ENCODE results near the gene PRR5L.

Gene PRR5L

DNA sequence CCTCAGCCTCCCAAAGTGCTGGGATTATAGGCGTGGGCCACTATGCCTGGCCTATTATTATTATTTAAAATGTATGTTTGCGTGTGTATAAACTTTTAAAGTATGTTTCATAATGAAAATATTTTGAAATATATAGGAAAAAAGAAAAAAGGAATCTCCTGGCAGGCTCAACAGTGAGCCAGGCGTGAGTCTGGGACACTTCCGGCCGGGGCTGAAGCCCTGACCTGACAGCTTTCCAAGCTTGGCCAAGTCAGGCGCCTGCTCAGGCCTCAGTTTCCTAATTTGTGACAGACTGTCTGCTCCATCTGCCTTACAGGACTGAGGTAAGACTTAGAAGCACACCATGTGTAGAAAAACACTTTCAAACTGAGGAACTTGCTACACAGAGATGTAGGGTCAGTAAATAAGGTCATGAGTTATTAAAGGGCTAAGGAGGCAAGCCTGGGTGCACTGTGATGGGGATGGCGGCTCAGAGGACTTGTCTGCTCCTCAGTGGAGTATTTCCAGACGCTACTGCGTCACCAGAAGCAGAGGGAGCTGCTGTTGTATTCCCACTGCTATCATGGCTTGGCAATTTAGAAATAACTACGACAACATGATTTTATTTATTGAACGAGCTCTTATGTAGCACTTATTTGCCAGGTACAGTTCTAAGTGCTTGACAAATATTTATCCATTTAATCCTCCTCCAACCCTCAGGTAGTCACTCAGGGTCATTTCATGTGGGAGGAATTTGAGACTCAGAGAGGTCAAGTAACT is 100.1 kb downstream of the PRR5L start:
- peaks cover 62% of the 10 kb centered on the region for H3K36me3 Mint-ChIP-seq (ENCODE audit: low read depth)
- H3K4me3 Mint-ChIP-seq, result no peak overlapping the region
- peaks cover 61% of the 10 kb centered on the region for H3K4me1 Mint-ChIP-seq (ENCODE audit: low read depth)
- no peaks in the 10 kb centered on the region for H3K27me3 Mint-ChIP-seq (ENCODE audit: low read depth)
- no peaks in the 10 kb centered on the region for H3K9me3 Mint-ChIP-seq
- H3K27ac Mint-ChIP-seq, result no peak overlapping the region

DNA sequence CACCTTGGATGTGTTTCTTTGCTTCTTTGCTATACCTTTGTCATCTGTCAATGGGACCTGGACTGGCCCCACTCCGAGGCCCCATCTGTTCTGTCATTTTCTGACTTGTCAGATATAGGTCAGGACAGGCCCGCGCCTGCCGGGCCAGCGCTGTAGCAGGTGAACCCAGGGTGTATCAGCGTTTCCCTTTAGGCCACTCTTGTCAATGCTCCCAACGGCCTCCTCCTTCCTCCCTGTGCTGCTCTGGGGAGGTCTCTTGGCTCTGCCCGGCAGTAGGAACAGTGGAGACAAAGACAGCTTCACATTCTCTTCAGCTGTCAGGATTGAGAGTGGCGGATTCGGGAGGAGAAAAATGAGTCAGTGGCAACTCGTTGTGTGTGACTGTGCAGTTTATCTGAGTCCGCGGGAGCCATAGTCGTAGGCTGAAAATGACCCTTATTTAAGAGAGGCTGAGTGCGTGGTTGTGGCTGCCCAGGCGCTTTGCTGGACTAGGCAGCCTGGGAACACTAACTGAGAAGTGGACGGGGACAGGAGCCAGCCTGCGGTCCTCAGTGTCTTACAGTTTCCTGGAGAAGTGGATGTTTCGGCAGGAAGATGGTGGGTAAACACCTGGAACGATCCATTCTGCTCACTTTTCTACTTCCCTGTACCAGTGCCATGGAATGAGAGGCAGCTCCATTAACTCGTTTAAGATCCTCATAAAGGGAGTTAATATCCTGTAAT is 102.3 kb downstream of the PRR5L start:
- no peak overlapping the region for H3K4me3 Mint-ChIP-seq
- H3K9me3 Mint-ChIP-seq, result no peaks in the 10 kb centered on the region
- H3K27ac Mint-ChIP-seq, result no peak overlapping the region
- peaks cover 61% of the 10 kb centered on the region for H3K4me1 Mint-ChIP-seq (ENCODE audit: low read depth)
- H3K36me3 Mint-ChIP-seq (ENCODE audit: low read depth), result peaks cover 64% of the 10 kb centered on the region
- H3K27me3 Mint-ChIP-seq (ENCODE audit: low read depth), result no peaks in the 10 kb centered on the region

DNA sequence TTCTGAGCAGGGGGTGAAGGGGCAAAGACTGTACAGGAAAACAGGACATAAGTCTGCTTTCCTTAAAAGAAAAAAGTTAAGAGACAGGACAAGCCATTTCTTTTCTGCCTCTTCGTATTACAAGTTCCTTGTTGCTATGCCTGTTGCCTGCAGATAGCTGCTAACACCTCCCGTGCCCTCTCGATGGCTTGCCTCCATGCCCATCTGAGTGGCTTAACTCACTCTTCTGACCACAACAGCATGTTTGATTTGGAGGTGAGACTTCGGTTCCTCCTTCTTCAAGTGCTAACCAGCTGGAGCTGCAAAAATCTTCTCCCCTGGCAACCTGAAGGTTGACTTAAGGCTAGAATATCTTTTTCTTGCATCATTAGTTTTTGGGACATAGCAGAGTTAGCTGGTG is 103.1 kb downstream of the PRR5L start:
- Mint-ChIP-seq H3K4me1 (ENCODE audit: low read depth) (peaks cover 62% of the 10 kb centered on the region), H3K27me3 (ENCODE audit: low read depth) (no peaks in the 10 kb centered on the region), H3K4me3 (no peak overlapping the region), H3K27ac (peak overlapping the region; percentile 85), H3K36me3 (ENCODE audit: low read depth) (peaks cover 65% of the 10 kb centered on the region), H3K9me3 (no peaks in the 10 kb centered on the region)

DNA sequence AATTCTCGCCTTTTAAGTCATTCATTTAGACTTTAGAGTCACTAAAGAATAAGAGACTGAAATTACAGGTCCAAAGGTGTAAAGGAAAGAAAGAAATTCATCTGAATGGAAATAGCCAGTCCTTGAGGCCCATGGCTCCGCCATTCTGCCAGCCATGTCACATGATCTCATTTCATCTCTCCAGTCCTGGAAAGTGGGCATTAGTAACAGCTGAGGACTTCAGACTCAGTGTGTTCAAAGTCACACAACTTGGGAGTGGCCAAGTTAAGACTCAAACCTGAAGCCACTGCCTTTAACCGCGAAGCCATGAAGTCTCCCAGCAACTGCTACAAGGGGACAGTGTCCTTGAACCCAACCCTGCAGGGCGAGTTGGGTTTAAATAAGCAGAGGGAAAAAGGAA is 103.7 kb downstream of the PRR5L start:
- peak overlapping the region; percentile 85 for H3K27ac Mint-ChIP-seq
- H3K27me3 Mint-ChIP-seq (ENCODE audit: low read depth), result no peaks in the 10 kb centered on the region
- peaks cover 57% of the 10 kb centered on the region for H3K4me1 Mint-ChIP-seq (ENCODE audit: low read depth)
- H3K9me3 Mint-ChIP-seq, result no peaks in the 10 kb centered on the region
- H3K36me3 Mint-ChIP-seq (ENCODE audit: low read depth), result peaks cover 64% of the 10 kb centered on the region
- peak overlapping the region; percentile 67 for H3K4me3 Mint-ChIP-seq

DNA sequence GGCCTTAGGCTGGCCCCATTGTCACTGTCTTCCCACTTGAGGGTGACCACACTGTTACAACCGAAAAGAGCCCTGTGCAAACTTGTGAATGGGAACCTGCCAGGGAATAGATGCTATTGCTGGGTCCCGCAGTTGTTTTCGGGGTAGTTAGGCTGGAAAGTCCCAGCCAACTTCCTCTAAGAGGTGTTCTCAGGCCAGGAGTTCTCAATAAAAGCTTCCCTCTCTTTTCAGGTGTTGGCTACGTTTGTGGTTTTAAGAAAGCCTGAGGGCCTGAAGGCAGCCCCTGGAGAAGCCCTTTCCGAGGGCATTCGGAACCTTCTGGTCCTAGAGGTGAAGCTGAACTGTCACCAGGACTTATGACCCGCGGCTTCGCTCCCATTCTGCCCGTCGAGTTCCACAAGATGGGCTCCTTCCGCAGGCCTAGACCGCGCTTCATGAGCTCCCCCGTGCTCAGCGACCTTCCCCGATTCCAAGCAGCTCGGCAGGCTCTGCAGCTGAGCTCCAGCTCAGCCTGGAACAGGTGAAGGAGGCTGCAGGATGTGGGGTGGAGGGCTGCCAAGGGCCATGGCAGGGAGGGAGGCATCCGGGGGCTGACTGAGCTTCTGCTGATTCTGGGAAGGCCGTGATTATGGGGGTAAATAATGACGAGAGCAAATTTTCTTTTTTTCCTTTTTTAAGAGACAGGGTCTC is 104.8 kb downstream of the PRR5L start:
- Mint-ChIP-seq H3K4me3 (peak overlapping the region; percentile 83), H3K27ac (peak overlapping the region; percentile 85), H3K36me3 (ENCODE audit: low read depth) (peaks cover 71% of the 10 kb centered on the region), H3K9me3 (no peaks in the 10 kb centered on the region), H3K27me3 (ENCODE audit: low read depth) (no peaks in the 10 kb centered on the region), H3K4me1 (ENCODE audit: low read depth) (peaks cover 59% of the 10 kb centered on the region)

DNA sequence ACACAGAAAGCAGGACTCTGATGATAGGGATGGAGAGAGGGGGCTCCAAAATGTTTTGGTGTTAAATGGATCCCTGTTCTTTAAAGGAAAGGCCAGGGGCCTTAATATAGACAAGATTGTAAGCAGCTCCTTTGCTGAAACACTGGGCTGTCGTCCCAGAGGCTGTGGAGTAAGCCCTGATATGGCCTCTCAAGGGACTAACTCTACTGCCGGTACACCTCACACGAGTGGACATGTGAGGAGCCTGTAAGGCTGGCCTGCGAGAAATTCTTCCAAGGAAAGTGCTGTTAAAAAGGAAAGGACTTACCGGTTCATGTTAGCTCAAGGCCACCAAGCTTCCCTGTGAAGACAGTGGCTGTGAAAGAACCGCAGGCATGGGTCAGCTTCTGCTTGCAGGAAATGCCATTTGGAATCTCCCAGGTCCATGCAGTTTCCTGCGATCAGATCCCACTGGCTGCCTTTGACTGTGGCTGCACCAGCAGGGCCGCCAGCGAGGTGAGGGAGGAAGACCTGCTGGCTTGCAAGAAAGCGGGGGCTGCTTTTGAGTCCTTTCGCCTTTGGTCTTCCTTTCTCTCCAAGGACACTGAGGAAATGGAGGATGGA is 106.6 kb downstream of the PRR5L start:
- Mint-ChIP-seq H3K9me3 (no peaks in the 10 kb centered on the region), H3K36me3 (ENCODE audit: low read depth) (peaks cover 82% of the 10 kb centered on the region), H3K27me3 (ENCODE audit: low read depth) (no peaks in the 10 kb centered on the region), H3K4me3 (peak overlapping the region; percentile 83), H3K27ac (no peak overlapping the region), H3K4me1 (ENCODE audit: low read depth) (peaks cover 73% of the 10 kb centered on the region)

DNA sequence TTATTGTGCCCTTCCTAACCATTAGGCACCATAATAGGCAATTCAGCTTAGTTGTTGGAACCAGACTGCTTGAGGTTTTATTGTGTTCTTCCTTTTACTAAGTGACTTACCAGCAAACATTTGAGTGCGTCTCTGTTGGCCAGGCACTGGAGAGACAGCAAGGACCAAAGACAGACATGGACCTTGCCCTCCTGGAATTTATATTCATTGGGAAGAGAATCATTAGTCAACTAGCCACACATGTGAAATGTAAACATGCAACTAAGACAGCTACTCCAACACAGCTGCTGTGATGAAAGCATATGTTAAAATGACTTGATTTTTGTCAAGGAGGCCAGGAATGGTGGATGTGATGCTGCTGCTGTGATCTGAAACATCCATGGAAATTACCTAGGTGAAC is 107.6 kb downstream of the PRR5L start:
- Mint-ChIP-seq H3K4me1 (ENCODE audit: low read depth) (peaks cover 81% of the 10 kb centered on the region), H3K36me3 (ENCODE audit: low read depth) (peaks cover 78% of the 10 kb centered on the region), H3K27me3 (ENCODE audit: low read depth) (no peaks in the 10 kb centered on the region), H3K4me3 (peak overlapping the region; percentile 47), H3K9me3 (no peaks in the 10 kb centered on the region), H3K27ac (peak overlapping the region; percentile 26)

DNA sequence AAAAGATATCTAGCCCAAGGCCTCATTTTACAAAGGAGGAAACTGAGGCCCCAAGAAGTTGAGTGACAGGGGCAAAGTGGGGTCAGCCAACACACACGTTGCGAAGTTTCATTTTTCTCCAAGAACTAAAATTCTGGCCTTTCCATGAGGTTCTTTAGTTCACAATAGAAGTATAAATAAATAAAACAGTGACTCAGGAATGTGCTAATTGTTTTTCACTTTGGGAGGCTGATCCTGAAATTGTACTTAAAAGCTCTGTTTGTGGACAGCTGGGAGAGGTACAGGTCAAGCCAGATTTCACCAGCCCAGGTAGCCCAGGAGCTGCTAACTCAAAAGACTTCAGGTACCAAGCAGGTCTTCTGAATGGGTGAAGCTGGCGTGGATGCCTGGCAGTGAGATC is 108.7 kb downstream of the PRR5L start:
- H3K9me3 Mint-ChIP-seq, result no peaks in the 10 kb centered on the region
- H3K4me3 Mint-ChIP-seq, result no peak overlapping the region
- H3K27me3 Mint-ChIP-seq (ENCODE audit: low read depth), result no peaks in the 10 kb centered on the region
- peaks cover 84% of the 10 kb centered on the region for H3K4me1 Mint-ChIP-seq (ENCODE audit: low read depth)
- peaks cover 76% of the 10 kb centered on the region for H3K36me3 Mint-ChIP-seq (ENCODE audit: low read depth)
- no peak overlapping the region for H3K27ac Mint-ChIP-seq

DNA sequence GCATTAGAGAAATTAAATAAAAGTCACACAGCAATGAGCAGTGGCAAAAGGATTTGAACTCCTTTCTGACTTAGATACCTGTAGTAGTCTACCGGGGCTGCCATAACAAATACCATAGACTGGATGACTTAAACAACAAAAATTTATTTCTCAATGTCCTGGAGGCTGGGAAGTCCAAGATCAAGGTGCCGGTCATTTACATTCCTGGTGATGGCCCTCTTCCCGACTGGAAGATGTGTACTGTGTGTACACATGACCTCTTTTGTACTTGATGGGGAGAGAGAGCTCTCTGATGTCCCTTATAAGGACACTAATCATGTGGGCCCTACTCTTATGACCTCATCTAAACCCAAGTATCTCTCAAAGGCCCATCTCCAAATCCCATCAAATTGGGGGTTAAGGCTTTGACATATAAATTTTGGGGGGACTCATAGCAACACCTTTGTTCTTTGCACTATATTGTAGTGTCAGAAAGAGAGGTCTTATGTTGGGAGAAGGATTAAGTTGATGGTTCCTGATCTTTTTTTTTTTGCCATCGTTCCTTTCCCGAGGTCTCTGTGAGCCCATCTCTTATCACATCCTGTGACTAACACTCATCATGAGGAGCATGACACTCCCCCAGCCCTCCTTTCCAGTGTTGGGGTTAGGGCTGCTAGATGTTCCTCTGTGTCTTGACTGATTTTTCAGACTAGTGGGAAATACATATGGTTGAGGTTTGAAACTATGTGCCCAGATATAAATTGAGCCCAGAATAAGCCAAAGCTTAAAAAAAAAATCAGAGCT is 109.7 kb downstream of the PRR5L start:
- Mint-ChIP-seq H3K36me3 (ENCODE audit: low read depth) (peaks cover 71% of the 10 kb centered on the region), H3K27ac (peak overlapping the region; percentile 23), H3K27me3 (ENCODE audit: low read depth) (no peaks in the 10 kb centered on the region), H3K4me3 (no peak overlapping the region), H3K9me3 (no peaks in the 10 kb centered on the region), H3K4me1 (ENCODE audit: low read depth) (peaks cover 84% of the 10 kb centered on the region)

DNA sequence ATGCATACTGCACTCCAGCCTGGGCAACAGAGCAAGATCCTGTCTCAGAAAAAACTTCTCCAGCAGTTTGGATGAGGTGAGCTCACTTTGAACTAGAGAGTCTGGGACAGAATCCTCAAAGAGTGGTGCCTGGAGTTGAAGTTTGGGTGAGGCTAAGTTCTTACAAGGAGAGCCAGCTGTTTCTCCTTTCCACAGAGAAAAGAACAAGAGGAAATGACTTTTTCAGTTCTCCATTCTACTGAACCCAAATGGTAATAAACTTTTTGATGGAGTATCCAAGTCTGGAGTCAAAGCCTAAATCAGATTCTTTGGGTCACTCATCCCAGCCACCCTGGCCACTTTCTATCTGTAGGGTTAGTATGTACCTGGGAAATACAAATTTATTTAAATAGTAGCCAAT is 111.3 kb downstream of the PRR5L start:
- Mint-ChIP-seq H3K4me1 (ENCODE audit: low read depth) (peaks cover 84% of the 10 kb centered on the region), H3K9me3 (no peaks in the 10 kb centered on the region), H3K27ac (peak overlapping the region; percentile 59), H3K4me3 (no peak overlapping the region), H3K36me3 (ENCODE audit: low read depth) (peaks cover 70% of the 10 kb centered on the region), H3K27me3 (ENCODE audit: low read depth) (no peaks in the 10 kb centered on the region)

DNA sequence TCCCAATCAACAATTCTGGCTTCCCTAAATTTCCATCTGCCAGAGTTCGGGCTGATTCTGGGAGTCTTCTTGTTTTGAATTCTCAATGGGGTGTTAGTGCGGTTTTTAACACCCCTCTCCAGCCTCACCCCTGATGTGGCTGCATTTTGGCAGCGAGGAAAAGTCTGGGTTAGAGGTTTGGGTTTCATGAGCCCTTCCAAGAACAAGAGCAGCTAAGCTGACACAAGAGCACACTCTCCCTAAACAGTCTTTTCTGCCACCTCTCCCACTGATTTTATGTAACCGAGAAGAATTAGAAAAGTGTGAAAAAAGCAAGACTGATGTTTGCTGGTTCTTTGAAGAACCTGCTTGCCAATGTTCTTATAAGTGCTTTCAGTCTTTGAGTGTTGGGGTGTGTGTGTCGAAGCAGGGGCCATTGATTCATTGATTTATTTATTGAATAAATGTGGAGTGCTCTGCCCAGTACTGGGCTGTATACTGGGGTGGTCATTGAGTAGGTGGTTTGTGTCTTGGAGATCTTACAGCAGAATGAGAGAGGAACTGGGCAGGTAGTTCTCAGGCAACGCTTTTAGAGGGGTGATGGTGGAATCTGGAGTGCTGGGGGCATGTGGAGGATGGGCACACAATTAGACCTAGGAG is 112.5 kb downstream of the PRR5L start:
- Mint-ChIP-seq H3K9me3 (no peaks in the 10 kb centered on the region), H3K4me1 (ENCODE audit: low read depth) (peaks cover 82% of the 10 kb centered on the region), H3K27me3 (ENCODE audit: low read depth) (no peaks in the 10 kb centered on the region), H3K36me3 (ENCODE audit: low read depth) (peaks cover 69% of the 10 kb centered on the region), H3K27ac (peak overlapping the region; percentile 92), H3K4me3 (peak overlapping the region; percentile 73)

DNA sequence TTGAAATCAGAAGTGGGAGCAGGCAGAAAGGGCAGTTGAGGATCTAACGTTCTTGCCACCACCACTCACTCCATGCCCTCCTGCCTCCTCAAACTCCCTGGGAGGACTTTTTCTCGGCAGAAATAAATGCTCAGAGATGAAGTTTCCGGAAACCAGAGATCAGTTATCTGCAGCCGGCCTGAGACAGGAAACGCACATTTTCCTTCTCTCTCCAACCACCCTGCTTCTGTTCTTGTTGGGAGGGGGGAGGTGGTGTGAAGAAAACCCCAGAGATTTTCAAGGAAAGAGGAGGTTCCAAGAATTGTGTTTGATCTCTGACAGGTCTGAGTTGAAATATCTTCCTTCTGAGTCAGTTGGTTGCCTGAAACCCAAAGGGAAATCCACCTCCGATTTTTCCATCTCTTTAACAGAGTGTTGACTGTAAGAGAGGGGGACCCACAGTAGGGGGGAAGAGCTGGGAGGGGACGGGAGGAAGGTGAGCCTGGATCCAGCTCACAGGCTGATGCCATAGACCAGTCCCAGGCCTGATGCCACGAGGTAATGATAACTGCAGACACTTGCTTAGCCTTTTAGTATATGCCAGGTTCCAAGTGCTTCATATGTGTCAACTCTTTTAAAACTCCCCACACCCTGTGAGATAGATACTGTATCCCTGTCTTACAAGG is 113.2 kb downstream of the PRR5L start:
- Mint-ChIP-seq H3K36me3 (ENCODE audit: low read depth) (peaks cover 67% of the 10 kb centered on the region), H3K27me3 (ENCODE audit: low read depth) (no peaks in the 10 kb centered on the region), H3K27ac (peak overlapping the region; percentile 92), H3K9me3 (no peaks in the 10 kb centered on the region), H3K4me3 (peak overlapping the region; percentile 73), H3K4me1 (ENCODE audit: low read depth) (peaks cover 77% of the 10 kb centered on the region)

DNA sequence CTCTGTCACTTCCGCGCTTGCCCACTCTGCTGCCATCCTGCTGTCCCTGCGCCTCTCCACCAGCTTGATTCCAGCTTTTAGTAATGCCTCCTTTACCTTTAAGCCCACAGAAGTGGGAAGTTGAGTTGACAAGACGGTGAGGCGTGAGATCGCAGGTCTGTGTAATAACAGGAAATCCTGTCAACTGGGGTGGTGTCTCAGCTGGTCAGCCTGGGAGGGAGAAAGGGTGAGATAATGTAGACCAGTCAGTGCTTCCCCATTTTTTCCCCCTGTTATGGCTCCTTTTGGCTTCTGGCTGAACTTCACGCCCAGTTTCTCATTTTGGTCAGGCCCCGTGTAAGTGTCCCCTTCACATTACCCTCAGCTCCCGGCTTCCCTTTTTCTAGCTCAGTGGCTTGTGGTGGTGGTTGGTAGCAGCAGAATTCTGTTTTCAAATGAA is 115.1 kb downstream of the PRR5L start:
- H3K27me3 Mint-ChIP-seq (ENCODE audit: low read depth), result no peaks in the 10 kb centered on the region

More for the DNA sequence above, 115.1 kb downstream of the PRR5L start:
- peaks cover 57% of the 10 kb centered on the region for H3K36me3 Mint-ChIP-seq (ENCODE audit: low read depth)
- H3K9me3 Mint-ChIP-seq, result no peaks in the 10 kb centered on the region
- H3K27ac Mint-ChIP-seq, result peak overlapping the region; percentile 73
- peaks cover 74% of the 10 kb centered on the region for H3K4me1 Mint-ChIP-seq (ENCODE audit: low read depth)
- peak overlapping the region; percentile 56 for H3K4me3 Mint-ChIP-seq

Data from T-helper 1 cell treated with Interleukin-12 subunit alpha and Interleukin-12 subunit beta and Interleukin-4 antibody, amounts not matched to agents 30 μg/mL and 1 μg/mL, for 36 hours (primary cell).